Brain microvascular endothelial cell (primary cell): ENCODE results near the gene JTB.

Source experiments
- DNase-seq: peaks from one replicate; pipeline ENCODE4 v3.0.0-alpha.2; 2020
- H3K27ac ChIP-seq: fragments of 250-450 bp; sonication (Bioruptor Pico); 2 replicates; pipeline ENCODE4 v1.5.1; 2020; ENCODE audit warnings: mild to moderate bottlenecking, moderate library complexity
- H3K27me3 ChIP-seq: fragments of 250-450 bp; sonication (Bioruptor Pico); replicated peaks from 2 replicates; pipeline ENCODE4 v1.5.1; 2020; ENCODE audit warnings: mild to moderate bottlenecking
- H3K36me3 ChIP-seq: fragments of 250-450 bp; sonication (Bioruptor Pico); replicated peaks from 2 replicates; pipeline ENCODE4 v1.5.1; 2020; ENCODE audit warnings: mild to moderate bottlenecking
- H3K4me3 ChIP-seq: 2 replicates; pipeline ENCODE4 v1.5.1; 2011; ENCODE audit warnings: low read depth, mild to moderate bottlenecking, control low read depth, low read length, moderate library complexity
- in situ Hi-C: cut with HindIII; loops from 2 replicates; pipeline ENCODE4 v1.10.0; 2017; ENCODE audit warnings: low sequenced_read_pairs, low pct_ligation_motif_present
- TF ChIP-seq, protein P1 (sequence below): IDR thresholded peaks from 2 replicates; pipeline ENCODE4 v1.5.1; 2011; ENCODE audit warnings: low read depth, mild to moderate bottlenecking, moderate library complexity, low read length, control low read depth, inconsistent platforms; ENCODE audit errors: missing control alignments

The JTB gene

DNA sequence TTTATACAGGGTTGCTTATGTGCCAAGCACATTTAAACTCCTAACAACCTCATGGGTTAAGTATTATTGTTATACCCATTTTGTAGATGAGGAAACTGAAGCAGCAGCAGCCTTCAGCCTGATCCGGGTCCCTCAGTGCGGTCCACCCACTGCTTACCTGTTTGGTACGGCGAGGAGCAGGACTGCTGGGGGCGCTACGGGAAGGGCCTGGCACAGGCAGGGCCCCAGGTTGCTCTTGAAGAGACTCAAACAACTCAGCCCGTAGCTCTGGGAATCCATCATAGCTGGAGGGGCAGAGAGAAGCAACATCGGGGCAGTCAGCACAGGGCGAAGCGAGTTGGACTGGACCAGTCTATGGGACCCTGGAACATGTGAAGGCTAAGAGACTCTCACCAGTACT is 40.1 kb downstream of the JTB start:
- DNase-seq, result no peak
- in situ Hi-C loops, result no loop called here
- TF ChIP-seq, protein P1, sequence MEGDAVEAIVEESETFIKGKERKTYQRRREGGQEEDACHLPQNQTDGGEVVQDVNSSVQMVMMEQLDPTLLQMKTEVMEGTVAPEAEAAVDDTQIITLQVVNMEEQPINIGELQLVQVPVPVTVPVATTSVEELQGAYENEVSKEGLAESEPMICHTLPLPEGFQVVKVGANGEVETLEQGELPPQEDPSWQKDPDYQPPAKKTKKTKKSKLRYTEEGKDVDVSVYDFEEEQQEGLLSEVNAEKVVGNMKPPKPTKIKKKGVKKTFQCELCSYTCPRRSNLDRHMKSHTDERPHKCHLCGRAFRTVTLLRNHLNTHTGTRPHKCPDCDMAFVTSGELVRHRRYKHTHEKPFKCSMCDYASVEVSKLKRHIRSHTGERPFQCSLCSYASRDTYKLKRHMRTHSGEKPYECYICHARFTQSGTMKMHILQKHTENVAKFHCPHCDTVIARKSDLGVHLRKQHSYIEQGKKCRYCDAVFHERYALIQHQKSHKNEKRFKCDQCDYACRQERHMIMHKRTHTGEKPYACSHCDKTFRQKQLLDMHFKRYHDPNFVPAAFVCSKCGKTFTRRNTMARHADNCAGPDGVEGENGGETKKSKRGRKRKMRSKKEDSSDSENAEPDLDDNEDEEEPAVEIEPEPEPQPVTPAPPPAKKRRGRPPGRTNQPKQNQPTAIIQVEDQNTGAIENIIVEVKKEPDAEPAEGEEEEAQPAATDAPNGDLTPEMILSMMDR, result no peak
- no peak overlapping the region for H3K27ac ChIP-seq
- no peak overlapping the region for H3K4me3 ChIP-seq
- peaks cover 50% of the 10 kb centered on the region for H3K36me3 ChIP-seq
- no peaks in the 10 kb centered on the region for H3K27me3 ChIP-seq

DNA sequence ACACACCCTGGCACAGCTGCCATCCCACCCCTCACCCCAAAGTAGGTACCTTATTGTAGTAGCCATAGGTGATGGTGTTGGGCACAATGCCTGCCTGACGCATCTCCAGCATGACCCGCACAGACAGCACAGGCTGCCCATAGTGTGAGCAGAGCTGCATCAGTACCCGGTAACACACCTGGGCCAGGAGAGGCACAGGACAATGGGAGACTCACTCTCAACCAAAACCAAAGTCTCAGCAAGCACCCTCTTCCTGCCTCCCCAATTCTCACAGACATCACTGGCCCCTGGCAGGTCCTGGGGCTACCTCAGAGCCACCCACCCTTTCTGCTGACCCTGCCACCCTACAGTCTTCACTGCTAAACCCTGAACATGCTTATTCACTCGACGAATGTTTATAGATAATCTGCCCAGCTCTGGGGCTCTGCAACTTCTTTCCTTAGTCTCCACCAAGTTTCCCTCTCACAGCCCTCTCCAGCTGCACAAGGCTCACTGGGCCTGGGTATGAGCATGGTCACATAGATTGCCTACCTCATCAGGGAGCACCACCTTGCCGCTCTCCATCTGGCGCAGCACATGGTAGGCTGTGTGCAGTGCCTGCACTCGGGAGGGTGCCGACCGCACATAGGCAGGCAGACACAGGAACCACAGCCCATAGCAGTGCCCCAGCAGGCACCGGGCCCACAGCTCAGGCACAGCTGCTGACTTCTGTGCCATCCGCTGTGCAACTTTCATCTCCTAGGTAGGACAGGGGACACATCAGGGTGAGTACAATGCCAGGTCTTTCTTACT is 41.3 kb downstream of the JTB start:
- H3K27ac ChIP-seq, result no peak overlapping the region
- in situ Hi-C loops, result no loop called here
- H3K4me3 ChIP-seq, result no peak overlapping the region
- H3K27me3 ChIP-seq, result no peaks in the 10 kb centered on the region
- no peak for DNase-seq
- H3K36me3 ChIP-seq, result peaks cover 52% of the 10 kb centered on the region
- TF ChIP-seq, protein P1, result no peak

DNA sequence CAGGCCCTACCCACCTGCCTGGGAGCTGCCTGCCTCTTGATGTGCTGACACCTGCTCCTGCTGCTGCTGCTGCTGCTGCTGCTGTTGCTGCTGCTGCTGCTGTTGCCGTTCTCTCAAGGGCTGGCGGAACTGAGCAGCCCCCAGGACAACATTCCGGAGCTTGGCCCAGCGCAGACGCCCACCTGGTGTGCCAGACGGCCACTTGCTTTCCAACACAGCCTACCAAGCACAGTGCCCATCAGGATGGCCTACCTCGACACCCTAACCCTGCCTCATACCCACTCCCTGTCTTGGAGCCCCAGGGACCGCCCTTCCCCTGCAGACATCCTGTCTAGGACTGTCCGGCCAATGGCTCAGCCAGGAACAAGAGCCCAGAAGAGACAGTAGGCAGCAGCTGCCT is 42.7 kb downstream of the JTB start:
- TF ChIP-seq, protein P1, result no peak
- in situ Hi-C loops, result no loop called here
- no peak for DNase-seq
- Histone ChIP-seq H3K27ac (no peak overlapping the region), H3K27me3 (no peaks in the 10 kb centered on the region), H3K4me3 (no peak overlapping the region), H3K36me3 (peaks cover 52% of the 10 kb centered on the region)

DNA sequence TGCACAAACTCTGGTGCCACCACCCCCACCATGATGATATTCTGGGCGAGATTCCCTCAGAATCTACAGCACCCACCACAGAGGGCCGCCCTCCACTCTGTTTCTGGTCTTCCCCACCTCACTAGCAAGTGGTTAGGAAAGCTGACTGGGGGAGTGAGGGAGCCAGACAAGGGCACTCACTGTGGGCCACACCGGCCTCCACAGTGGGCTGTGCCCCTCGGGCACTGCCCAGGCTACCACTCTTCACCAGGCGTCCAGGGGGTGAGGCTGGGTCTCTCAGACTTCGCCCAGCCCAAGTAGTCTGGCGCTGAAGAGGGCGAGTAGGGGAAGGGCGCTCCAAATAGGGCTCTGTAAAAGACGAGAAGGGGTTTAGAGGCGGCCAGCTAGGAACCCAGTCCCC is 43.5 kb downstream of the JTB start:
- Histone ChIP-seq H3K27ac (no peak overlapping the region), H3K27me3 (no peaks in the 10 kb centered on the region), H3K36me3 (peaks cover 52% of the 10 kb centered on the region), H3K4me3 (no peak overlapping the region)
- no peak for DNase-seq
- in situ Hi-C loops, result no loop called here
- TF ChIP-seq, protein P1, result no peak

DNA sequence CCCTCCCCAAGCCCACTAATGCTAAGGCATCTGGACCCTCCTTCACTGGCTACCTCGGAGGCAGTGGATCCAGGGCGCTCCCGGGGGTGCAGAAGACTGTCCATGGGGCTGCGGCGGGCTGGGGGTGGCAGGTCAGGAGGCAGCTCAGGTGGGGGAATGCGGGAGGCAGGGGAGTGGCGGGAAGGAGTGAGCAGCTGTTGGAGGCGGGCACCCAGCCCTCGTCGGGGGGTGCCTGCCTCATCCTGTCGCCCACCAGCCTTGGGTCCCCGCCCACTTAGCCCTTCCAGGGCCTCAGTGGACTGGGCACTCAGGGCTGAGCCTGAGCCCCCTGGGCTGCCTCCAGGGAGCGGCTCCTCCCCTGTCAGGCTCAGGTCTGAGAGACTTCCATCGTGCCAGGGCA is 44.0 kb downstream of the JTB start:
- H3K4me3 ChIP-seq, result no peak overlapping the region
- DNase-seq, result no peak
- in situ Hi-C loops, result no loop called here
- no peak overlapping the region for H3K27ac ChIP-seq
- H3K27me3 ChIP-seq, result no peaks in the 10 kb centered on the region
- TF ChIP-seq, protein P1, result no peak
- peaks cover 52% of the 10 kb centered on the region for H3K36me3 ChIP-seq
